Stimulated activated CD4-positive, alpha-beta T cell treated with anti-CD3 and anti-CD28 coated beads, Interleukin-1b, Interleukin-23, amount 100 ng/mL, for 4 hours (primary cell): ENCODE measurements around the gene CD8A.
A peak's percentile ranks its signal among the peaks of the same experiment; 100 is the strongest.
"Not testable (repeated sequence)": the region's sequence is repeated elsewhere in the genome, so short reads cannot be mapped to it uniquely, and the experiment has no call there.

Source experiments
- DNase-seq, 2 donors: peaks; one replicate each; pipeline ENCODE4 v3.0.0-alpha.2; 2020; ENCODE audit warnings: low read depth in 2 of 2

CD8A gene

DNA sequence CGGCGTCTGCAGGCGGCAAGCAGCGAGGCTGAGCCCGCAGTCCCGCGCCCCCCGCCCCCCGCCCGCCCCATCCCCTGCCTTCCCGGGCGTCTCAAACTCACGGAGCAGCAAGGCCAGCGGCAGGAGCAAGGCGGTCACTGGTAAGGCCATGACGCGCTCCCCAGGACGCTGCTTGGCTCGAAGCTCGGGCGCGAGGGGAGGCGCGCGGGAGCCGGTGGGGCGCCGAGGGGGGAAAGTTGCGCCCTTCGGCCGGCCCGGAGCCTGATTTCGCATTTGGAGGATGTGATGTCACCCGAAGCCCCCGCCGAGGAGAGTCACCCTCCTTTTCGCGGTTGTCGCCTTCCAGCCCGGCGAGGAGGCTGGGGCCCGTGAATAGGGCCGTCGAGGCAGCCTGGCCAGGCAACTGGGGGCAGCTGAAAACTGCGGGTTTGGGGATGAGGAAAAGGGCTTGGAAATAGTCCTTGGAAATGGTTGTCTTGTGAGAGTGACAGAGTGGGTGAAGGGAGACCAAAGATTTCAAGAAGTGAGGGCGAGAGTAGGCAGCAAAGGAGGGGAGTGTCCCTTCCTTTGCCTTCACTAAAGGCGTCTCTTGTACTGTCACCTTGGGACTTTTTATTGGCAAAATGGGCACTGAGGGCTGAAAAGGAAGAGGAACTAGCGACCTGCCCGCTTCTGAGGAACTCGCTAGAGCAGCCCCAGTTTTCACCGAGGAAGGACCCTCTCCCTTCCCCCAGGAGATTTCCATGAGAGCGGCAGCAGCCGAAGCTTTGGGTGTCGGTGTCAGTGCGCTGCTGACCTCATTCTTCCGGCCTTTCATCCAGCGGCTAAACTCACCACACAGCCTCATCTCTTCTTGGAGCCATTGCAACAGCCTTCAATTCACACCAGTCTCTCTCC lies at the start of gene CD8A:
TSS of gene CD8A (minus strand) at position 238 of the 897 bp plus-strand sequence. CDS start at position 150, 88 bp downstream.
- no peak for DNase-seq

GRCh38 chr2:86839871-86840548 lies 49.3 kb upstream of the CD8A start:
- not testable (repeated sequence) for DNase-seq

GRCh38 chr2:86839455-86839854 lies 48.7 kb upstream of the CD8A start:
- not testable (repeated sequence) for DNase-seq

GRCh38 chr2:86837714-86838113 lies 47.0 kb upstream of the CD8A start:
- not testable (repeated sequence) for DNase-seq

- DNase-seq, result peak; percentile 15 to 38
Observed at GRCh38 chr2:86836915-86837695, 46.4 kb upstream of the CD8A start.

DNA sequence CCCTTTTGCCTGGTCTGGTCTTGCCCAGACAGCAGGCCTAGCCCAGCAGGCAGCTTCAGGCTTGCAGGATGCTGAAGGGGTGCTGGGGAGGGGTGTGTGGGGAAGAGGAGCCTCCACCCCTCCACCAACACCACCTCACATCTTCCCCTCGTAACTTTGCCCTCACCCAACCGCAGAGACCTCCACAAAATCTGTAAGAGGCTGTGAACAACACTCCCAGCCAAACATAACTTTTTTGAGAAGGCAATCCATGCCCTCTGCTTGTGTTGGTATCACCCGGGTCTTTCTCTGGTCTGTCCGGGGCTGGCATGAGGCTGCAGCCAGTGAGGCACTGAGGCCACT lies 44.8 kb upstream of the CD8A start:
- not testable (repeated sequence) for DNase-seq

- no peak for DNase-seq
Observed at GRCh38 chr2:86833315-86833714, 42.6 kb upstream of the CD8A start.

DNA sequence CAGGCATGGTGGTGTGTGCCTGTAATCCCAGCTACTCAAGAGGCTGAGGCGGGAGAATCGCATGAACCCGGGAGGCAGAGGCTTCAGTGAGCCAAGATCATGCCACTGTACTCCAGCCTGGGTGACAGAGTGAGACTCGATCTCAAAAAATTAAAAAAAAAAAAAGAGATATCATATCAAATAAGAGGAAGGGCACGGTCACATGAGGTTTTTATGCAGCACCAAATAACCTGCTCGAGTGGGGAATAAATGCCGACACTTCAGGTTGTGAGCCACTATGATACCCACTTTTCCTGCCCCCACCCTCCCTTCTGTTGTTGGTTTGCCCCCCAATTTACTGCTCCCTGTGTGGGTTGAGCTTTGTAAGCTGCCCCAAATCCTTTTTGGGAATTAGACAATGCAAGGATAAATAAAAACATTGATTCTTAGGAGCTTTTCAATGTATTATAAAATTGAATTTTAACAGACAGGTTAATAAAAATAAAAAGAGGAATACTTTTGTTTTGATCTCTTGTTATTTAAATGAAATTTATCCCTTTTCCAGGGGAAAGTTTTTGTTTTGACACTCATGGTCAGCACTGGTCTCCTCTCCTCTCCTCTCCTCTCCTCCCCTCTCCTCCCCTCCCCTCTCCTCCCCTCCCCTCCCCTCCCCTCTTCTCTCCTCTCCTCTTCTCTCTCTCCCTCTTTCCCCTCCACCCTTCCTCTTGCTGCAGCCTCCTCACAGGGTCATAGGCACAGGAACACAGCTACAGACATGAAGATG lies 41.8 kb upstream of the CD8A start:
- DNase-seq, result no peak

DNA sequence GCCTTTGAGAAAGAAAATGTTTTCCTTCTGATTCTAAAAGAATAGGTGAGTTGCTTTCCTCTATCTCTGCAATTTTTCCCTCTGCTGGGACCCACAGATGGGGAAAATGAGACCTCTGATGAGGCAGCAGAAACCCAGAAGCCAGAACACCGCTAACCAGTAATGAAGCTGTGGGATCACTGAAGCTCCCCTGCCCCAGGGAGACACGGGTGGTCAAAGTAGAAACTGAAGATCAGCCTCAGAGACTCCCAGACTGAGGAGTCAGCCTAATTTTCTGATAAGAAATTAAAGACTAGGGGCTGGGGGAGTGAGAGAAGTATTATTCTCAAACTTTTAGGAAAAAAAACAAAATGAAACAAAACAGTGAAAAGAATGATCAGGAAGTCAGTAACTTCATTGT lies 40.8 kb upstream of the CD8A start:
- DNase-seq, result no peak

DNA sequence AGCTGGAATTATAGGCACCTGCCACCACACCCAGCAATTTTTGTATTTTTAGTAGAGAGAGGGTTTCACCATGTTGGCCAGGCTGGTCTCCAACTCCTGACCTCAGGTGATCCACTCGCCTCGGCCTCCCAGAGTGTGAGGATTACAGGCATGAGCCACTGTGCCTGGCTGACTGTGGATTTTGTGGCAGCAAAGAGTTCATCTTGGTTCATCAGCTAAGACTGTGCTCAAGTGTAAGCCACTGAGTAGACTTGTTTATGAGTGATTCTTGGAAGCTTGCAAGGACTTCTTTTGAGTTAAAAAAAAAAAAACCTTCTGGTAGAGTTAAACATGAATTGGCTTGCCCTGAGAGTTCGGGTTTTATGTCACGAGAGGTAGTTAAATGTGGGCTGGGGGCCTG lies 36.2 kb upstream of the CD8A start:
- no peak for DNase-seq

DNA sequence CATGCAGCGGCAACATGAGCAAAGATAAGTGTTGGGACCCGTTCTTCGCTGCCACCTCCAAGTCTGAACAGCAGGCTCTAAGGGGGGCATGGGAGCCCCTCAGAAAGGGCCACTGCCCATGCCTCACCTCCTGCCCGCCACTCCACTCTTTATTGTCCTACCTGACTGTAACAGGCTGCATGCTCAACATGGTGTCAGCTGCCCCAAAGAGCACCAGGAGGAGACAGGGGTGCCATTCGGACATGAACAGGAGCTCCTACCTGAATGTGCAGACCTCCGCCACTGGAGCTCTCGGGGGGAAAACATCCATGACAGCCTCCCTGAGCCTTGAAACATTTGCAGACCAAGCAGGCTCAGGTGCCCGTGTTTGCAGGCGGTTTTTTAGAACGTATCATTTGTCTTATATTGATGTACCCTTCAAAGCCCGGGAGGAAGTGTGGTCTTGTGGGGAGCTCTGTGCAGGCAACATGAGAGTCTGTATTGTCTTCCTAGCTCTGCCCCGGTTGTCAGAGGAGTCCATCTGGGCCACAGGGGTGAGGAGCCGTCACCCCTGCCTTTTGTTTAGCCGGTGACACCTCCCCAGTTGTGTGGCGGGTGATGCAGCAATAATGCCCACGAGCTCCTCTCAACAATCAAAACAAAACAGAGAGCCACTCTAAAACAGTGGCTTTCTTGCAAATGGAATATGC lies 35.1 kb upstream of the CD8A start:
- no peak for DNase-seq

- no peak for DNase-seq
Observed at GRCh38 chr2:86825036-86825692, 34.5 kb upstream of the CD8A start.

GRCh38 chr2:86822668-86823345 lies 32.1 kb upstream of the CD8A start:
- DNase-seq, result no peak

DNA sequence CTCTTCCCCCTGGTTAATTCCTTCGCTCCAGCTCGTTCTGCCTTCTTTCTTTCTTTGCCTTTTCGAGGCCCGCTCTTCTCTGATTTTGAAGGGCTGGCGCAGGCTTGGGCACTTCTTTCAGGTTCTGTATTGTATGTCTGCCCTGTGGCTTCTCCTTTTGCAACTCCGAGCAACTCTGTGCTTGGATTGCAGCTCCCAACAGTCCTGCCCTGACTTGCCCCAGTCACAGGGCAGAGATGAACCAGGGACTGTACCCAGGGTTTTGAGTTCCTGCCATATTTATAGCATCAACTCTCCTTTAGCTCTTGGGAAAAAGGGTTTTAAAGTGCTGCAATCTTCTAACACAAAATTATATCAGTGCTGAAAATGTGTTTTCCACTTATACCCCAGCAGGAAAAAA lies 31.1 kb upstream of the CD8A start:
- DNase-seq, result no peak

DNA sequence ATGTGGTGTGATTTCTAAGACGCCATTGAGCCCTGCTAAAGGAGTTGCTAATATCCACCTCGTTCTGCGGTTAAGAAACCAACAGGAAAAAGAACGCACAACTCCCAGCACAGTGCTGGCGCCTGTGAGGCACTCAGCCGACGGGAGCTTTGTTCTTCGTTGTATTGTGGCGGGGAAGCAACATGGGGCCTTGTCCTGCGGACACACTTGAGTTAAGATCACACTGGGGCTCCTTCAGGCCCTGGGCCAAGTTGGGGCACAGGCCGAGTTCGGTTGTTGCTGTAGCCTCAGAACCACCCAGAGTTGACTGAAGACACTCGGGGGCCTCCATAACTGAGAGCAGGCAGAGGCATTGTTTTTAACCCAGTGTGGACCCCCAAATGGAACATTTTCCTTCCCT lies 30.6 kb upstream of the CD8A start:
- DNase-seq, result no peak

GRCh38 chr2:86818957-86819356 lies 28.2 kb upstream of the CD8A start:
- no peak for DNase-seq

GRCh38 chr2:86818114-86818801 lies 27.5 kb upstream of the CD8A start:
- no peak for DNase-seq

GRCh38 chr2:86815611-86816010 lies 24.9 kb upstream of the CD8A start:
- DNase-seq, result no peak

DNA sequence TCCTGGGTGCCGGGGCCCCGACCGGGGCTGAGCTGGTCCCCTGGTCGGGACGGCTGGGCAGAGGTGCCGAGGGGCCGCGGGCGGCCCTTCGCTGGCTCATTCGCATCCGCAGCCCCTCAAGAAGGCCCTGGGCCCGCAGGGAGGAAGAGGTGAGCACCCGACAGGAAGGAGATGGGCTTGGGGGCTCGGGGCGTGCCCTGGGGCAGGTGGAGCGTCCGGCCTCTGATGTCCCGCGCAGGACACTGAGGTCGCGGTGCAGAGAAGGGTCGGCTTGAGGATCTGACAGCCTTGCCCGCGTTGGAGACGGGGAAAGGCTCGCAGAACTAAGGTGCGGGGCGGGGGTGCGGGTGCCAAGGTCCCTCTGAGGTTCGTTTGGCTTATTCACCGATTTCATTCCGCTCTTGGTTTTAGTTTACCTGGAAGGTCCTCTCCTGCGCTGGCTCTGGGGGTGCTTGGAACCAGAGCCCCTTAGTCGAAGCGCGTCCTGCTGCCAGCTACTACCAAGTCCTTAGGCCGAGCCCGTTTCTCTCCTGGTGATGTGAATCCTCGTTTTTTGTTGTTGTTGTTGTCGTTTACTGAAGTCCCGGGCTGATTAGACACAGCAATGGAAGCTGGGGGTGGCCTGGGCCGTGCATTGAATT lies 18.9 kb upstream of the CD8A start:
- DNase-seq, result no peak
